ENCODE measurements around the gene FBXO34.

DNA sequence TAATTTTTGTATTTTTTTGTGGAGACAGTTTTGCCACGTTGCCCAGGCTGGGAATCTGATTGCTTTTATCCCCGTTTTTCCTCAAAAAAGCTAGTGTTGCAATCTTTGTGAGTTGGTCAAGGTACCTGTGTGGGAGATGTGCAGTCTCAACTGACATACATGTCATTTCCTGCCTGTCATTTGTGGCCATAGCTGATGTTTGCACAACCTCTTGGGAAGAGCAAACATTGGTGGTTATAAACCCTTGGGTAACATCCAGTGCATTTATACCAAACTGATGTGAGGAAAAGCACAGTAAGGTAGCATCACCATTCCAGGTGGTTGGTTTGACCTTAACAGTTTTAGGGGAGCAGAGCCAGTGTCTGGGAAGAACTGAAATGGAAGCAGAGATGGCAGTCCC, 85.7 kb downstream of the FBXO34 start:
- no peak for TF ChIP-seq CTCF (IDR thresholded peaks at IDR 0.05)
- TF ChIP-seq POLR2AphosphoS5 (IDR thresholded peaks at IDR 0.05): no peak
- no peak for TF ChIP-seq POLR2A (IDR thresholded peaks at IDR 0.05)
- no peak for TF ChIP-seq EP300 (IDR thresholded peaks at IDR 0.05)
